SU-DHL-6 (cell line): ENCODE measurements around the gene CECR2.

Experiments used
- H2AFZ ChIP-seq: fragments of 200-600 bp; sonication (generic); 2 replicates; pipeline ENCODE4 v1.6.1; 2014; ENCODE audit warnings: low read depth, mild to moderate bottlenecking, moderate library complexity, mixed read lengths, antibody characterized with exemption, low read length; ENCODE audit not compliant: severe bottlenecking
- H3F3A ChIP-seq: fragments of 200-600 bp; shearing (Covaris generic); 2 replicates; pipeline ENCODE4 v1.6.0; 2016; ENCODE audit warnings: antibody characterized with exemption, mild to moderate bottlenecking; ENCODE audit not compliant: insufficient read depth
- H3K27ac ChIP-seq: fragments of 200-600 bp; sonication (generic); 2 replicates; pipeline ENCODE4 v1.5.1; 2016; ENCODE audit warnings: low read depth, mild to moderate bottlenecking, low read length, moderate library complexity, mixed read lengths
- H3K27me3 ChIP-seq: fragments of 200-600 bp; sonication (generic), shearing (Covaris generic); 2 replicates; pipeline ENCODE4 v1.6.0; 2014; ENCODE audit warnings: mild to moderate bottlenecking, low read length
- H3K36me3 ChIP-seq: fragments of 200-600 bp; sonication (generic); 2 replicates; pipeline ENCODE4 v1.6.1; 2014; ENCODE audit warnings: mild to moderate bottlenecking, low read length, mixed read lengths
- H3K4me2 ChIP-seq: fragments of 300-600, 200-600 bp; shearing (Covaris generic), sonication (generic); 2 replicates; pipeline ENCODE4 v1.6.0; 2014; ENCODE audit warnings: low read length, low read depth, mild to moderate bottlenecking; ENCODE audit not compliant: poor library complexity, severe bottlenecking
- H3K4me3 ChIP-seq: fragments of 200-600 bp; sonication (generic); 2 replicates; pipeline ENCODE4 v1.5.1; 2014; ENCODE audit warnings: antibody characterized with exemption, low read length, mild to moderate bottlenecking, mixed read lengths; ENCODE audit not compliant: insufficient read depth, poor library complexity, severe bottlenecking
- H3K79me2 ChIP-seq: fragments of 200-600 bp; sonication (generic); 2 replicates; pipeline ENCODE4 v1.6.1; 2014; ENCODE audit warnings: mild to moderate bottlenecking, low read length, moderate library complexity; ENCODE audit not compliant: insufficient read depth
- H3K9ac ChIP-seq: fragments of 200-600 bp; sonication (generic); 2 replicates; pipeline ENCODE4 v1.7.0; 2014; ENCODE audit warnings: mild to moderate bottlenecking, low read length
- H3K9me2 ChIP-seq: fragments of 200-600 bp; sonication (generic); replicated peaks from 2 replicates; pipeline ENCODE4 v1.6.1; 2014; ENCODE audit warnings: low read length; ENCODE audit not compliant: insufficient read depth
- H3K9me3 ChIP-seq: fragments of 200-600 bp; sonication (generic); 2 replicates; pipeline ENCODE4 v1.6.1; 2014; ENCODE audit warnings: low read length, mixed read lengths; ENCODE audit not compliant: insufficient read depth
- H4K20me1 ChIP-seq: fragments of 200-600 bp; sonication (generic); 2 replicates; pipeline ENCODE4 v1.6.1; 2014; ENCODE audit warnings: low read depth, mild to moderate bottlenecking, antibody characterized with exemption, low read length, moderate library complexity, mixed read lengths
- CTCF ChIP-seq: fragments of 200-600 bp; sonication (generic); IDR thresholded peaks from one replicate; pipeline ENCODE4 v1.5.1; 2017; ENCODE audit warnings: antibody characterized with exemption, mild to moderate bottlenecking, low read length, moderate library complexity; ENCODE audit not compliant: insufficient read depth, poor library complexity, severe bottlenecking
- EZH2phosphoT487 ChIP-seq: fragments of 200-600 bp; sonication (generic), shearing (Covaris generic); conservative IDR thresholded peaks from 2 replicates; pipeline ENCODE4 v1.6.1; 2018; ENCODE audit warnings: mild to moderate bottlenecking, antibody characterized with exemption, low read length, moderate library complexity, mixed read lengths

The CECR2 gene

GRCh38 chr22:17590586-17590985, 221.3 kb downstream of the CECR2 start:
- H3K4me3 ChIP-seq: no peak overlapping the region

GRCh38 chr22:17592201-17592600, 222.9 kb downstream of the CECR2 start:
- Histone ChIP-seq H3K27ac (no peak overlapping the region), H3K27me3 (no peaks in the 10 kb centered on the region), H3K79me2 (no peaks in the 10 kb centered on the region), H3K9me2 (no peaks in the 10 kb centered on the region), H3K9me3 (no peaks in the 10 kb centered on the region), H2AFZ (no peak overlapping the region), H3K36me3 (peaks cover 2% of the 10 kb centered on the region; the same call in 1 of the 2 replicates), H4K20me1 (no peaks in the 10 kb centered on the region), H3K9ac (no peak overlapping the region), H3K4me2 (no peak overlapping the region), H3K4me3 (no peak overlapping the region), H3F3A (no peaks in the 10 kb centered on the region; the same call in 1 of the 2 replicates)
- TF ChIP-seq EZH2phosphoT487: no peak
- no peak for TF ChIP-seq CTCF

More at GRCh38 chr22:17590586-17590985, 221.3 kb downstream of the CECR2 start:
- Histone ChIP-seq H3K79me2 (no peaks in the 10 kb centered on the region), H3K9ac (no peak overlapping the region), H3K27me3 (no peaks in the 10 kb centered on the region), H4K20me1 (no peaks in the 10 kb centered on the region), H3F3A (no peaks in the 10 kb centered on the region; the same call in 1 of the 2 replicates), H3K27ac (no peak overlapping the region), H3K9me2 (no peaks in the 10 kb centered on the region), H3K9me3 (no peaks in the 10 kb centered on the region), H3K4me2 (no peak overlapping the region), H3K36me3 (no peaks in the 10 kb centered on the region; the same call in 1 of the 2 replicates), H2AFZ (no peak overlapping the region)
- no peak for TF ChIP-seq CTCF
- TF ChIP-seq EZH2phosphoT487: no peak

GRCh38 chr22:17596226-17596625, 227.0 kb downstream of the CECR2 start:
- H3K9me3 ChIP-seq: no peaks in the 10 kb centered on the region
- H3K79me2 ChIP-seq: no peaks in the 10 kb centered on the region
- H3K36me3 ChIP-seq: peaks cover 2% of the 10 kb centered on the region; the same call in 1 of the 2 replicates
- H3K4me3 ChIP-seq: no peak overlapping the region
- H3K4me2 ChIP-seq: no peak overlapping the region
- no peak overlapping the region for H3K9ac ChIP-seq
- no peak overlapping the region for H2AFZ ChIP-seq
- no peaks in the 10 kb centered on the region for H3K27me3 ChIP-seq
- no peaks in the 10 kb centered on the region for H3K9me2 ChIP-seq
- no peaks in the 10 kb centered on the region for H4K20me1 ChIP-seq
- H3K27ac ChIP-seq: no peak overlapping the region
- no peaks in the 10 kb centered on the region; the same call in 1 of the 2 replicates for H3F3A ChIP-seq
- TF ChIP-seq EZH2phosphoT487: no peak
- no peak for TF ChIP-seq CTCF
